HG02798 (cell line): ENCODE data around the gene USP14.
"Not testable (repeated sequence)": the region's sequence is repeated elsewhere in the genome, so short reads cannot be mapped to it uniquely, and the experiment has no call there.

Experiments
- ATAC-seq: cut with Tn5 transposase; IDR thresholded peaks from one replicate; pipeline ENCODE4 v1.9.1; 2021; ENCODE audit warnings: mild to moderate bottlenecking; ENCODE audit not compliant: unreplicated experiment, poor library complexity

USP14 gene

DNA sequence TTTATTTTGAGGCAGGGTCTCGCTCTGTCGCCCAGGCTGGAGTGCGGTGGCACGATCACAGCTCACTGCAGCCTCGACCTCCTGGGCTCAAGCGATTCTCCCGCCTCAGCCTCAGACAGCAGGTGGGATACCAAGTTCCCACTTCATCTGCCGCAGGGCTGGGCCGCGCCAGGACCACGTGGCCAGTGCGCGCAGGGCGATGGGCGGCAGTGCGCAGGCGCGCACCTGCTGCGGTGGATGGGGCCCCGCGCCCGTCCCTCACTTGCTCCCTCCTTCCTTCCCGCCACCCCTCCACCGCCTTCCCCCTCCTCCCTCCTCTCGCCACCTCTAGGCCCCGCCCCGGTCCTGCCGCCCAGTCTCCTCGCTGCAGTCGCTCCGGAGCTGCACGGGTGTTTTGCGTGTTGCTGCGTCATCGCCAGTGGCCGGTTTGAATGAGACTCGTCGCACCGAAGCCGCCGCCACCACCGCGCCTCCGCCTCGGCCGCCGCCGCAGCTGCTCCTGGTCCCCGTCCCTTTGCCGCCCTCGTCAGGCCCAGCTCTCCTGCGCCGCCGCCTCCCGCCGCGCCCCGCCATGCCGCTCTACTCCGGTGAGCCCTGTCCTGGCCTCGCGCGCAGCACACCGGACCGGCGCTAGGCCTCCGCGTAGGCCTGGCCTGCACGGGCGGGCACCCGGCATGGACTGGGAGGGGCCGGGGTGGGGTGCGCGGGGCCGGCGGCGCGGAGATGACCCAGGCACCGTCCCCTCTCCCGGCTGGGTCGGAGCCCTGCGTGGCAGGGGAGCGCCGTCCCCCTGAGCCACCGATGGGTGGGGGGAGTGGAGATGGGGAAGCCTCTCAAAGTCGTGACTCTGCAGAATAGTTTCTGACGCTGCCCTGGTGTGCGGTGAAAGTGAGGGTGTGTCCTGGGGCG is at the start of gene USP14:
Gene USP14, plus strand, starts transcription at position 430 of the 909 bp plus-strand sequence. Its CDS starts 142 bp downstream, at position 572.
- peak; percentile 95 for ATAC-seq

DNA sequence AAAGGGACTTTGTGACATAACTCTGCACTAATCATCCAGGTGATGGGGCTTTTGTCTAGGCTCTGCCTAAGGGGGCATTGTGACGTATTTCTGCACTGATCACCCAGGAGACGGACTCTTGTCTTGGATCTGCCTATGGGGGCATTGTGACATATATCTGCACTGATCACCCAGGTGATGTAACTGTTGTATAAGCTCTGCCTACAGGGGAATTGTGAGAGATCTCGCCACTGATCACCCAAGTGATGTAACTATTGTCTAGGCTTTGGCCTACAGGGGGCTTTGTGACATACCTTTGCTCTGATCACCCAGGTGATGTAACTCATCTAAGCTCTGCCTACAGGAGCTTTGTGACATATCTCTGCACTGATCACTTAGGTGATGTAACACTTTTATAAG is 49.7 kb upstream of the USP14 start:
- ATAC-seq = peak; percentile 3

DNA sequence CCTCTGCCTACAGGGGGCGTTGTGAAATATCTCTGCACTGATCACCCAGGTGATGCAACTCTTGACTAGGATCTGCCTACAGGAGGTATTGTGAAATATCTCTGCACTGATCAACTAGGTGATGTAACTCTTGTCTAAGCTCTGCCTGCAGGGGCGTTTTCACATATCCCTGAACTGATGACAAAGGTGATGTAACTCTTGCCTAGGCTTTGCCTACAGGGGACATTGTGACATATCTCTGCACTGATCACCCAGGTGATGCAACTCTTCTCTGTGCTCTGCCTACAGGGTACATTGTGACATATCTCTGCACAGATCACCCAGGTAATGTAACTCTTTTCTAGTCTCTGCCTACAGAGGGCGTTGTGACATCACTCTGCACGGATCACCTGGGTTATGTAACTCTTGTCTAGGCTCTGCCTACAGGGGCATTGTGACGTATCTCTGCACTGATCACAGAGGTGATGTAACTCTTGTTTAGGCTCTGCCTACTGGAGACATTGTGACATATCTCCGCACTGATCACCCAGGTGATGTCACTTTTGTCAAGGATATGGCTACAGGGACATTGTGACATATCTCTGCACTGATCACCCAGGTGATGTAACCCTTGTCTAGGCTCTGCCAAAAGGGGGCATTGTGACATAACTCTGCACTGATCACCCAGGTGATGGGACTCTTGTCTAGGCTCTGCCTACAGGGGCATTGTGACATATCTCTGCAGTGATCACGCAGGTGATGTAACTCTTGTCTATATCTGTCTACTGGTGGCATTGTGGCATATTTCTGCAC is 49.0 kb upstream of the USP14 start:
- ATAC-seq = peak; percentile 14

DNA sequence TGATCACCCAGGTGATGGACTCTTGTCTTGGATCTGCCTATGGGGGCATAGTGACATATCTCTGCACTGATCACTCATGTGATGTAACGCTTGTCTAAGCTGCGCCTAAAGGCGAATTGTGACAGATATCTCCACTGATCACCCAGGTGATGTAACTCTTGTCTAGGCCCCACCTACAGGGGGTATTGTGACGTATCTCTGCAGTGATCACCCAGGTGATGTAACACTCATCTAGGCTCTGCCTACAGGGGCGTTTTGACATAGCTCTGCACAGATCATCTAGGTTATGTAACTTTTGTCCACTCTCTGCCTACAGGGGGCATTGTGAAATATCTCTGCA is 48.5 kb upstream of the USP14 start:
- ATAC-seq = not testable (repeated sequence)

DNA sequence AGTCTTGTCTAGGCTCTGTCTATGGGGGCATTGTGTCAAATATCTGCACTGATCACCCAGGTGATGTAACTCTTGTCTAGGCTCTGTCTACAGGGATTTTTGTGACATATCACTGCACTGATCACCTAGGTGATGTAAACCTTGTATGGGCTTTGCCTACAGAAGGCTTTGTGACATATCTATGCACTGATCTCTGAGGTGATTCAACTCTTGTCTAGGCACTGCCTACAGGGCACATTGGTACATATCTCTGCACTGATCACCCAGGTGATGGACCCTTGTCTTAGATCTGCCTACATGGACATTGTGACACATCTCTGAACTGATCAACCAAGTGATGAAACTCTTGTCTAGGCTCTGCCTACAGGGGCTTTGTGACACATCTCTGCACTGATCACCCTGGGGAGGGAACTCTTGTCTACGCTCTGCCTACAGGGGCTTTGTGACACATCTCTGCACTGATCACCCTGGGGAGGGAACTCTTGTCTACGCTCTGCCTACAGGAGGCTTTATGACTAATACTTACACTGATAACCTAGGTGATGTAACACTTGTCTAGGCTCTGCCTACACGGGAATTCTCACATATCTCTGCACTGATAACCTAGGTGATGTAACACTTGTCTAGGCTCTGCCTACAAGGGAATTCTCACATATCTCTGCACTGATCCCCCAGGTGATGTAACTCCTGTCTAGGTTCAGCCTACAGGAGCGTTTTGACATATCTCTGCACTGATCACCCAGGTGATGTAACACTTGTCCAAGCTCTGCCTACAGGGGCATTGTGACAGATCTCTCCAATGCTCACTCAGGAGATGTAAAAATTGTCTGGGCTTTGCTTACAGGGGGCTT is 47.8 kb upstream of the USP14 start:
- ATAC-seq = not testable (repeated sequence)

DNA sequence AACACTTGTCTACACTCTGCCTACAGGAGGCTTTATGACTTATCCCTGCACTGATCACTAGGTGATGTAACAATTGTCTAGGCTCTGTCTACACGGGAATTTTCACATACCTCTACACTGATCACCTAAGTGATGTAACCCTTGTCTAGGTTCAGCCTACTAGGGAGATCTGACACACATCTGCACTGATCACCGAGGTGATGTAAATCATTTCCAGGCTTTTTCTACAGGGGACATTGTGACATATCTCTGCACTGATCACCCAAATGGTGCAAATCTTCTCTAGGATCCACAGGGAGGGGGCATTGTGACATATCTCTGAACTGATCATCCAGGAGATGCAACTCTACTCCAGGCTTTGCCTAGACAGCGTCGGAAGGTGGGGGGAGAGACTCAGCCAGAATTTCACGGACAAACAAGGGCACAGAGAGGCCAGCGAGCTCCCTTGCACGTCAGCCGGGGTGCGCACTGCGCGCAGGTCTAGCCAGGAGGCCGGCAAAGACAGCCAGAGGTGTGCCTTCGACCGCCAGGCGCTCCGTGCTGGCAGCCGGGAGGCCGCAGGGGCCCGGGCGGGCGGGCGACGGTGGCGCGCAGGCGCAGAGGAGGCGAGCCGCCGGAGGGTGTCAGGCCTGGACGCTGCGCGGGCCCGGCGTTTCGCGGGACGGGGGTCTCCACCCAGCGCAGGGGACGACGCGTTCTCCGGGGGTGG is 46.9 kb upstream of the USP14 start:
- ATAC-seq = peak; percentile 26

DNA sequence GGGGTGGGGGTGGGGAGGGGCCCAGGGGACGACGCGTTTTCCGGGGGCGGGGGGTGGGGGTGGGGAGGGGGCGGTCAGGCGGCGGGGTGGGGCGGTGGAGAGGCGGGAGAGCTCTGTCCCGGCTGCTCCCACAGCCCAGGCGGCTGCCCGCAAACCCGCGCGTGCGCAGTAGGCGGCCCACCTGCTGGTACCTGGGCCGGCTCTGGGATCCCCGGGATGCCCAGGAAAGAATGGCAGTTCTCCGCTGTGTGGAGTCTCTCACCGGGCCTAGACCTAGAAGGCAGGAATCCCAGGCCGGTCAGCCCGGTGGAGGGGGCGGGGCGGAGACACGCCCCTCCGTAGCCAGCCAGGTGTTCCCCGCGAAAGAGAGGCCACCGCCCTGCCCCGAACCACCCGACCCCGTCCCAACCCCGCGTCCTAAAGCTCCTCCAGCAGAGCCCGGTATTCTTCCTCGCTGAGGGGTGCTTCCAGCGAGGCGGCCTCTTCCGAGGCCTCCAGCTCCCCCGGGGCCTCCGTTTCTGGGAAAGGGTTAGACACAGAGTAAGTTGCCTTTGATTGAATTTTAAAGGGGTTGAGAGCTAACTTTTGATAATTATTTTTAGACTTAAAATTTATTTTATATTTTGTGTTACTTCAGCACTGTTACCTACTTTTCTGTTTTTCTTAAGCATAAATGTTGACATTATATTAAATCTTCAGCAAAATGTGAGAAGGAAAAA is 46.2 kb upstream of the USP14 start:
- ATAC-seq = not testable (repeated sequence)

DNA sequence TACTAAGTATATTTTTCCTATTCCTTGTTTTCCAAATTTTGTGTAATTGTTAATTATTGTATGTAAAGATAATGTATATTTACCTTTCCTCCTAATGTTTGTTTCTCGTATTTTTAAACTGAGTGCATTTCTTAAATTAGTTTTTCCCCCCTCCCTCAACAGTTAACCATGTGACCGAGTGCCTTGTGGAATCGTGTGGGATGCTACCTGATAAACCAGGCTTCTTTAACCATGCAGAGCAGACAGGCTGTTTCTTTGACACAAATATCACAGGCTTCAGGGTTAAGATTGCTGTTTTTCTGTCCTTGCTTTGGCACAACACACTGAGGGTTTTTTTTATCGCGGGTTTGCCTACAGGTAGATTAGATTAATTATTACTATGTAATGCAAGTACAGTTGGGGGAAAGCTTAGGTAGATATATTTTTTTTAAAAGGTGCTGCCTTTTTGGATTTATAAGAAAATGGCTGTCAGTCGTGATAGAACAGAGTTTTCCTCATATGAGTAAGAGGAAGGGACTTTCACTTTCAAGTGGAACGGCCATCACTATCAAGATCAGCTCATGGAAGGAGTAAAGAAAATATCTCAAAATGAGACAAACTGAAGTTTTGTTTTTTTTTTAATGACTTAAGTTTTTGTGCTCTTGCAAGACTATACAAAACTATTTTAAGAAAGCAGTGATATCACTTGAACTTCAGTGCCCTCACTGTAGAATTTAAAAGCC is 37.7 kb upstream of the USP14 start:
- ATAC-seq = not testable (repeated sequence)

DNA sequence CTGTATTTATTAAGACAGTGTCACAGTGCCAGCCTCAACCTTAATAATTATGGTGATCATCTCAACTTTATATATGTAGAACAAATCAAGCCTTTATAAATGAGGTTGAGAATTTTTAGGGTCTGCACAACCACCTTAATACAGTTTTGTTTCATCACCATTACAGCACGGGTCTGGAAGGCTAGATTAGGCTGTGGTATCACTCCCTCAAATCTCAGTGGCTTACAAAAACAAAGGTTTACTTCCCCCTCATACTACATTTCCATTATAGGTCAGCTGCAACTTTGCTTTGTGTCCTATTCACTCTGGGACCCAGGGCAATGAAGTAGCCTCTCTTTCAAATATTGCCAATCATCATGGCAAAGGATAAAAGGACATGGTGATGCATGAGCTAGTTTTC is 23.3 kb upstream of the USP14 start:
- ATAC-seq = no peak

DNA sequence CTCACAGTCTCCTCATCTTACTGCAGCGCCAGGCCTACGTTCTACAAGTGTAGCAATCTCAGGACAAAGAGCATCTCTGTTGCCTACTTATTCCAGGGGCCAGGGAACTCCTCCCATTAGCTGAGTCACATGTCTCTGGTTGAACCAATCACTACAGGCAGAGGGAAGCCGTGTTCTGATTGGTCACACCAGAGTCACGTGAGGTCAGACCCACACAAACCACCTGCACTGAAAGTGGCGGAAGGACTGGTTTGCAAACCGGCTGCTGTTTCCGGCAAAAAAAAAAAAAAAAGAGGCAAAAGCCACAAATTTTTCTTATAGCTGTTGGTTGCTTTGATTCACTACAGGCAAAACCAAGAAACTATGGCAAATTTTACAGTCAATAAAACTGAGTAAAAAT is 21.9 kb upstream of the USP14 start:
- no peak for ATAC-seq

DNA sequence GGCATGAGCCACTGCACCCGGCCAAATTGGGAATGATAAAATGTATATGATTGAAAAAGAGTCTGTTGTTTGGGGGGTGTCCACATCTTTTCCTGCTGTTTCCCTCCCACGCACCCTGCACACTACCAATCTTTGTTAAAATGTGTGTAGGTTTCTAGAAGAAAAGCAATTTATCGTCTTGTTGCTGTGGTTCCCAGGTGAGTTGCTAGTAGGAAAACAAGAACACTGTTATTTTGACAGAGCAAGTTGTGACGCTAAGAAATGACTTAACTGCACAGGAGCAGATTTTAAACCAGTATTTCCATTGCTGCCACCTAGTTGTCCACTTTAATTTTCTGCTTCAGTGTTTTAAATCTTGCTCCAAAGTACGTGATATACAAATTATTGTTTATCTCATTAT is 21.0 kb upstream of the USP14 start:
- no peak for ATAC-seq

DNA sequence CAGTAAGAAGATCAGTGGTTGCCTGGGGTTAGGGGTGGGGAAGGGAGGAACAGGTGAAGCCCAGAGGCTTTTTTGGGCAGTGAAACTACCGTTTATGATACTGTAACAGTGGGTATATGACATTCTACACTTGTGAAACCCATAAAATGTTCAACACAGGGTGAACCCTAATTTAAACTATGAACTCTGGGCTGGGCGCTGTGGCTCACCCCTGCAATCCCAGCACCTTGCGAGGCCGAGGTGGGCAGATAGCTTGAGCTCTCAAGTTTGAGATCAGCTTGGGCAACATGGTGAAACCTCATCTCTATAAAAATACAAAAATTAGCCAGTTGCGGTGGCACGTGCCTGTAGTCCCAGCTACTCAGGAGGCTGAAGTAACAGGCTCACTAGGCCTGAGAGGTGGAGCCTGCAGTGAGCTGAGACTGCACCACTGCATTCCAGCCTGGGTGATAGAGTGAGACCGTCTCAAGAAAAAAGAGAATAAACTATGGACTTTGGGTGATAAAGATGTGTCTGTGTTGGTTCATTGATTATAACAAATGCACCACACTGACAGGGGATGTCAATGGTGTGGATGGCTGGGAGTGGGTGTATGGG is 17.6 kb upstream of the USP14 start:
- no peak for ATAC-seq

DNA sequence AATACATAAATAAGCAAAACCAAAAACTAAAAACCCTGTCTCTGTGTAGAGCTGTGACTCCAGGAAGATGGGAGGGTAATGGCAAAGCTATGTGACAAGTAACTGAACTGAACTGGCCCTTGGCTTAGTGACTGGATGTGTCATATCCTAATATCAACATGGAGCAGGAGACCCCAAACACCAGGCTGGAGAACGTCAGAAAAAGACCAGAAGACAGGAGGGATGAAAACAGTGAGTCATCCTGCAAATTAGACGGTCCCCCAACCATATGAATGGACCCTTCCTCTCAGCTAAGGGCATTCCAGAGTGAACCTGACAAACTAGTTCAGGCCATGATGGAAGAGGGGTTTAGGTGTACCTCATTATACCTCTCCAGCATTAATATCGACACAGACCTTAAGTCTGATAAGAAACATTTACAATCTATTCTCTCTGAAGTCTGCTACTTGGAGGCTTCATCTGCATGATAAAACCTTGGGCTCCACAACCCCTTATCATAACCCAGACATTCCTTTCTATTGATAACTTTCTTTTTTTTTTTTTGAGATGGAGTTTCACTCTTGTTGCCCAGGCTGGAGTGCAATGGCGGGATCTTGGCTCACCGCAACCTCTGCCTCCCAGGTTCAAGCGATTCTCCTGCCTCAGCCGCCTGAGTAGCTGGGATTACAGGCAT is 15.6 kb upstream of the USP14 start:
- ATAC-seq = not testable (repeated sequence)

DNA sequence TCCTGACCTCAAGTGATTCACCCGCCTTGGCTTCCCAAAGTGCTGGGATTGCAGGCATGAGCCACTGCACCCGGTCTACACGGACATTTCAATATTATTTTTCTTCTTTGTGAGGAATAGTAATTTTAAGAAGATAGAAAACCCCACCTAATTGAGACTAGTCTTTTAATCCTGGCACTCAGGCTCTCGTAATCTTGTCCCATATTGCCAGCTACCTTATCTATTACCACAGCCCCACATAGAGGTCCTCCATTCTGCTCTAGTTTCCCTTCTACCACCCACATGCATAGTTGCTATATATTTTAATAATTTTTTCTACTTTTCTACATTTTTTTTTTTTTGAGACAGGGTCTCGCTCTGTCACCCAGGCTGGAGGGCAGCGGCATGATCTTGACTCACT is 9.5 kb upstream of the USP14 start:
- no peak for ATAC-seq

DNA sequence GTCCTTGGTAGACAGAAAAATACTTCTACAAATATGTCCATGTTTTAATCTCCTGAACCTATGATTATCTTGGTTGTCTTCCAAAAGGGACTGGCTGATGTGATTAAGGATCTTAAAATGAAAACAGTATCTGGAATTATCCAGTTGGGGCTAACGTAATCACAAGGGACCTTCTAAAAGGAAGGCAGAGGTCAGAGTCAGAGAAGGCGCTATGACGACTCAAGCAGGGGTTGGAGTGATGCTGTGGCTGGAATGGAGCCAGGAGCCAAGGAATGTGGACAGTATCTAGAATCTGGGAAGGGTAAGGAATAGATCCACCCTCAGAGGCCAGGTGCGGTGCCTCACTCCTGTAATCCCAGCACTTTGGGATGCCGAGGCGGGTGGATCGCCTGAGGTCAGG is 4.2 kb upstream of the USP14 start:
- ATAC-seq = no peak

DNA sequence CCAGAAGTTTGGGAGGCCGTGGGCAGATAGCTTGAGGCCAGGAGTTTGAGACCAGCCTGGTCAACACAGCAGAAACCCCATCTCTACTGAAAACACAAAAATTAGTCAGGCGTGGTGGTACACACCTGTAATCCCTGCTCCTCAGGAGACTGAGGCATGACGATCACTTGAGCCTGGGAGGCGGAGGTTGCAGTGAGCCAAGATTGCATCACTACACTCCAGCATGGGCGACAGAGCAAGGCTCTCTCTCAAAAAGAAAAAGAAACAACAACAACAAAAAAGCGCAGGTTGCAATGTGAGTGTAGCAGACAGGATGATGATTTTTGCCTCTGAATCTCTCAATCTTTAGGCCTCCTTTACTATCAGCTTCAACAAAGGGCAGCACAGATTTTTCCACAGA is 2.7 kb upstream of the USP14 start:
- ATAC-seq = no peak

DNA sequence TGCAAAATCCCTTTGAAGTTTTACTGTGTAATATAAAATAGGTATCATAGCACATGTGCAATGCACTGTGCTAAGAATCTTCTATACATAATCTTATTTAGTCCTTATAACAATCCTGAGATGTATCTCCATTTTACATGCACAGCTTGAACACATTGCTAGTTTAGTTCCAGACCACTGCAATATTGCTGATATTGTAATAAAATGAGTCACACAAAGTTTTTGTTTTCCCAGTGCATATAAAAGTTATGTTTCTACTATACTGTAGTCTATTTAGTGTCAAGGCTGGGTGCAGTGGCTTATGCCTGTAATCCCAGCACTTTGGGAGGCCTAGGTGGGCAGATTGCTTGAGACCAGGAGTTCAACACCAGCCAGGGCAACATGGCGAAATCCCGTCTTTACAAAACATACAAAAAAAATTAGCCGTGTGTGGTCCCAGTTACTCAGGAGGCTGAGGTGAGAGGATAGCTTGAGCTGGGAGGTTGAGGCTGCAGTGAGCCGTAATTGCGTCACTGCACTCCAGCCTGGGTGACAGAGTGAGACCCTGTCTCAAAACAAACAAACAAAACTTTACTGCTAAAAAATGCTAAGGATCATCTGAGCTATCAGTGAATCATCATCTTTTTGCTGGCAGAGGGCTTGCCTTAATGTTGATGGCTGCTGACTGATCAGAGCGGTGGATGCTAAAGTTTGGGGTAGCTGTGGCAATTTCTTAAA is 1.7 kb upstream of the USP14 start:
- ATAC-seq = no peak
